Hair follicular keratinocyte (primary cell): Measurements from ENCODE around the gene CCDC61. TPM values are rescaled to one million over a fixed set of nuclear protein-coding genes. Genes with fewer than 3 reads are reported as not detected.

Source experiments
- total RNA-seq: library from RNA; depleted of rRNA; stranded (reverse); fragments of >200 nt; gene quantifications from 2 replicates; pipeline ENCODE4 v1.2.3, GENCODE V29; 2015

Gene CCDC61, protein sequence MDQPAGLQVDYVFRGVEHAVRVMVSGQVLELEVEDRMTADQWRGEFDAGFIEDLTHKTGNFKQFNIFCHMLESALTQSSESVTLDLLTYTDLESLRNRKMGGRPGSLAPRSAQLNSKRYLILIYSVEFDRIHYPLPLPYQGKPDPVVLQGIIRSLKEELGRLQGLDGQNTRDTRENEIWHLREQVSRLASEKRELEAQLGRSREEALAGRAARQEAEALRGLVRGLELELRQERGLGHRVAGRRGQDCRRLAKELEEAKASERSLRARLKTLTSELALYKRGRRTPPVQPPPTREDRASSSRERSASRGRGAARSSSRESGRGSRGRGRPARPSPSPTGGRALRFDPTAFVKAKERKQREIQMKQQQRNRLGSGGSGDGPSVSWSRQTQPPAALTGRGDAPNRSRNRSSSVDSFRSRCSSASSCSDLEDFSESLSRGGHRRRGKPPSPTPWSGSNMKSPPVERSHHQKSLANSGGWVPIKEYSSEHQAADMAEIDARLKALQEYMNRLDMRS
- total RNA-seq: 8.1 and 12.6 TPM in 2 replicates

DNA sequence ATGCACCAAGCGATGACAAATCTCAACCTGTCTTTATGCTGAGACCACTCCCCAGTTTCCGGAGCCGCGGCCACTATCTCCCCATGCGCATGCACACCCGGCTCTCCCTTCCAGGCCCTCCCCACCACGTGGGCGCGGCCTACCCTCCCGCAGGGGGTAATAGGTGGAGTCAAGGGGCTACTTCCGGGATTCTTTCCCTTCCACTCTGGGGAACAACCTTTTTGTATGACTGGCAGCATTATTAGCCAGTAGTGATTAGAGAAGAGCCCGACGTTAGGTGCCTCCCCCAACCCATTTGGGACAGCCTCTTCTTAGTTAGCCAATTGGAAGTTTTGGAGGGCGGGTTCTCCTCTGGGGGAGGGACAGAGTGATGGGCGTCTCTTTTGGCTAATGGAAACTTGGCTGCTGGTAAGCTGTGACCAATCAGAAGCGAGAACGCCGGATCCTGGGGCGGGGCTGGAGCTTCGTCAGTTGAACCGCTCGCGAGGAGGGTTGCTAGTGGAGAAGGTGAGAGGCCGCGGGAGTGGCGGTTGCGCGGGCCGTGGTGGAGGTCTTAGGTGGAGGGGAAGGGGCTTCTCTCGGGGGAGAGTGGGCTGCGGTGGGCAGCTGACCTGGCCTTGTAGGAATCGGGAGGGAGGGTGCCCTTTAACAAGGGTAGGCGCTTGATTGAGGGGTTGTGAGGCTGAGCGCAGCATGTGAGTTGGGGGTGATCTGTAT, at the start of gene CCDC61:
Gene CCDC61, plus strand, starts transcription at position 470 of the 717 bp plus-strand sequence. CDS start 7,552 bp downstream, outside the sequence.

GRCh38 chr19:45973553-45974338, 21.5 kb upstream of the CCDC61 start, which contains the start of gene NOVA2:
NOVA2 (minus strand) TSS chr19:45973865; CDS start chr19:45973351, 514 bp downstream.

GRCh38 chr19:46022431-46023310, 27.4 kb downstream of the CCDC61 start, which contains the start of gene PGLYRP1:
PGLYRP1 (minus strand) TSS chr19:46023053; CDS start chr19:46023021, 32 bp downstream.

DNA sequence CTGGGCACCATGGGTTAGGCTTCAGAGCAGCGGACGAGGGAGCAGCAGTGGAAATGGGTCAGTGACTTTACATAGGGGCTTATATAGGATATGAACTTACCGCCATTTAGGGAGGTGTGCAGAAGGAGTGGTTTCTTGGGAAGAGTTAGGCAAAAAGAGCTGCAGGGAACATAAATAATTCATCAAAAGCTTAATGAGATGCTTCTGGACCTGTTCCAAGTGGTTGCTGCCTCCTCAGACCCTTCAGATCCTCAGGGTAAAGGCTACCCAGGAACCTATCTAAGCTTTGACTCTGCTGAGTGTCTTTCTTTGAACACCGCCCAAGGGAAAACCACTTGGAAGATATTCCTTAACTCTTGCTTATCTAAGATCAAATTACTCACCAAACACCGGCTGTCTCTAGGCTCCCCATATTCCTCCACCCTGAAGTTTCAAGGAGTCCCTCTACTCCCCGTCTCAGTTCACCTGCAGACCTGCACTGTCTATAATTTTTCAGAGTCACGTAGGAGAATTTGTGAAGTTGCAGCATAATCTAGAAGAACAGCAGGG, 45.8 kb downstream of the CCDC61 start, which contains the start of gene IGFL4:
Gene IGFL4, minus strand, starts transcription at position 51 of the 549 bp plus-strand sequence. Its CDS starts 40 bp downstream, at position 11.

Other genes starting within 250 kb of the CCDC61 start
- 10.8 and 14.8 TPM in 2 replicates for gene SIX5, start 226.2 kb upstream of the CCDC61 start, total RNA-seq
- 2.1 and 7.1 TPM in 2 replicates for gene DMPK, start 213.0 kb upstream of the CCDC61 start, total RNA-seq
- gene DMWD, start 202.6 kb upstream of the CCDC61 start, total RNA-seq: 40.7 and 41.0 TPM in 2 replicates
- gene RSPH6A, start 180.2 kb upstream of the CCDC61 start, total RNA-seq: not detected in 2 replicates
- gene SYMPK, start 132.3 kb upstream of the CCDC61 start, total RNA-seq: 28.9 and 29.0 TPM in 2 replicates
- not detected in 2 replicates for gene FOXA3, start 131.1 kb upstream of the CCDC61 start, total RNA-seq
- gene IRF2BP1, start 109.3 kb upstream of the CCDC61 start, total RNA-seq: 17.1 and 26.2 TPM in 2 replicates
- 3.2 and 6.8 TPM in 2 replicates for gene MYPOP, start 92.9 kb upstream of the CCDC61 start, total RNA-seq
- not detected in 2 replicates for gene NANOS2, start 80.7 kb upstream of the CCDC61 start, total RNA-seq
- not detected in 2 replicates for gene NOVA2, start 21.6 kb upstream of the CCDC61 start, total RNA-seq
- not detected in 2 replicates for gene PGLYRP1, start 27.6 kb downstream of the CCDC61 start, total RNA-seq
- not detected in 2 replicates for gene IGFL4, start 45.5 kb downstream of the CCDC61 start, total RNA-seq
- 0.30 and 0.78 TPM in 2 replicates for gene IGFL3, start 129.2 kb downstream of the CCDC61 start, total RNA-seq
- gene IGFL2, start 152.8 kb downstream of the CCDC61 start, total RNA-seq: not detected in 2 replicates
- 0.23 and 0.34 TPM in 2 replicates for gene IGFL1, start 234.3 kb downstream of the CCDC61 start, total RNA-seq